ENCODE data around the gene C19orf53. TPM values are rescaled to one million over a fixed set of nuclear protein-coding genes. Genes with fewer than 3 reads are reported as not detected.

C19orf53 gene
- total RNA-seq, 4 donors from 2014 or later = 187 to 290 (median 235) TPM

- Histone ChIP-seq H3K27ac (no peak overlapping the region), H3K27me3 (no peaks in the 10 kb centered on the region), H3K4me3 (no peak overlapping the region), H3K9me3 (no peaks in the 10 kb centered on the region), H3K4me1 (peaks cover 0 to 2% (median 0%) of the 10 kb centered on the region in 4 donors), H3K36me3 (peaks cover 11 to 99% (median 48%) of the 10 kb centered on the region in 3 donors)
- WGBS, 2 donors = 98% methylated on average over 9 of the region's 9 CpGs
- TF ChIP-seq CTCF (IDR thresholded peaks at IDR 0.05) (no peak), POLR2A (IDR thresholded peaks at IDR 0.05) (no peak), EP300 (IDR thresholded peaks at IDR 0.05) (no peak)
- DNase-seq (ENCODE audit: low spot score in 2 of 2) = no peak
Measured at GRCh38 chr19:13756210-13756609, 18.0 kb upstream of the C19orf53 start.

GRCh38 chr19:13757805-13758772 lies 16.2 kb upstream of the C19orf53 start:
- H3K27me3 ChIP-seq = no peaks in the 10 kb centered on the region
- peaks cover 11 to 99% (median 62%) of the 10 kb centered on the region in 3 donors for H3K36me3 ChIP-seq
- no peak for DNase-seq (ENCODE audit: low spot score in 2 of 2)
- no peaks in the 10 kb centered on the region for H3K4me1 ChIP-seq
- H3K4me3 ChIP-seq = no peak overlapping the region
- no peak overlapping the region for H3K27ac ChIP-seq
- no peaks in the 10 kb centered on the region for H3K9me3 ChIP-seq
- TF ChIP-seq POLR2A (IDR thresholded peaks at IDR 0.05) (no peak), EP300 (IDR thresholded peaks at IDR 0.05) (no peak), CTCF (IDR thresholded peaks at IDR 0.05) (no peak)
- 87 to 89% methylated on average over 15 of the region's 15 CpGs for WGBS, 2 donors

- Histone ChIP-seq H3K9me3 (no peaks in the 10 kb centered on the region), H3K27ac (no peak overlapping the region), H3K27me3 (no peaks in the 10 kb centered on the region), H3K4me3 (no peak overlapping the region), H3K4me1 (peaks cover 0 to 5% (median under 1%) of the 10 kb centered on the region in 4 donors), H3K36me3 (peaks cover 11 to 98% (median 62%) of the 10 kb centered on the region in 3 donors)
- no peak for DNase-seq (ENCODE audit: low spot score in 2 of 2)
- TF ChIP-seq EP300 (IDR thresholded peaks at IDR 0.05) (no peak), CTCF (IDR thresholded peaks at IDR 0.05) (no peak), POLR2A (IDR thresholded peaks at IDR 0.05) (no peak)
- 95 to 96% methylated on average over 24 of the region's 24 CpGs for WGBS, 2 donors
Measured at GRCh38 chr19:13758795-13759194, 15.5 kb upstream of the C19orf53 start.

GRCh38 chr19:13761423-13761822 lies 12.8 kb upstream of the C19orf53 start:
- TF ChIP-seq EP300 (IDR thresholded peaks at IDR 0.05) (no peak), POLR2A (IDR thresholded peaks at IDR 0.05) (no peak), CTCF (IDR thresholded peaks at IDR 0.05) (no peak)
- Histone ChIP-seq H3K36me3 (peaks cover 4 to 71% (median 43%) of the 10 kb centered on the region in 3 donors), H3K9me3 (no peaks in the 10 kb centered on the region), H3K4me3 (no peak overlapping the region), H3K4me1 (peaks cover 0 to 22% (median 9%) of the 10 kb centered on the region in 4 donors), H3K27me3 (no peaks in the 10 kb centered on the region), H3K27ac (no peak overlapping the region)
- no peak for DNase-seq (ENCODE audit: low spot score in 2 of 2)
- WGBS, 2 donors = 88 to 91% methylated on average over 8 of the region's 8 CpGs

- peaks cover 0 to 24% (median 9%) of the 10 kb centered on the region in 4 donors for H3K4me1 ChIP-seq
- no peaks in the 10 kb centered on the region for H3K27me3 ChIP-seq
- DNase-seq (ENCODE audit: low spot score in 2 of 2) = no peak
- peaks cover 2 to 63% (median 32%) of the 10 kb centered on the region in 3 donors for H3K36me3 ChIP-seq
- H3K9me3 ChIP-seq = no peaks in the 10 kb centered on the region
- 84 to 89% methylated on average over 29 to 42 of the region's 42 CpGs for WGBS, 2 donors
- no peak overlapping the region for H3K4me3 ChIP-seq
- TF ChIP-seq EP300 (IDR thresholded peaks at IDR 0.05) (no peak), CTCF (IDR thresholded peaks at IDR 0.05) (no peak), POLR2A (IDR thresholded peaks at IDR 0.05) (no peak)
- H3K27ac ChIP-seq = no peak overlapping the region
Measured at GRCh38 chr19:13762635-13763235, 11.5 kb upstream of the C19orf53 start.
